Measurements from ENCODE around the gene DPP6. TPM values are rescaled to one million over a fixed set of nuclear protein-coding genes. Genes with fewer than 3 reads are reported as not detected.

The DPP6 gene
- total RNA-seq, 1 experiment from 2014 or later, result not detected

DNA sequence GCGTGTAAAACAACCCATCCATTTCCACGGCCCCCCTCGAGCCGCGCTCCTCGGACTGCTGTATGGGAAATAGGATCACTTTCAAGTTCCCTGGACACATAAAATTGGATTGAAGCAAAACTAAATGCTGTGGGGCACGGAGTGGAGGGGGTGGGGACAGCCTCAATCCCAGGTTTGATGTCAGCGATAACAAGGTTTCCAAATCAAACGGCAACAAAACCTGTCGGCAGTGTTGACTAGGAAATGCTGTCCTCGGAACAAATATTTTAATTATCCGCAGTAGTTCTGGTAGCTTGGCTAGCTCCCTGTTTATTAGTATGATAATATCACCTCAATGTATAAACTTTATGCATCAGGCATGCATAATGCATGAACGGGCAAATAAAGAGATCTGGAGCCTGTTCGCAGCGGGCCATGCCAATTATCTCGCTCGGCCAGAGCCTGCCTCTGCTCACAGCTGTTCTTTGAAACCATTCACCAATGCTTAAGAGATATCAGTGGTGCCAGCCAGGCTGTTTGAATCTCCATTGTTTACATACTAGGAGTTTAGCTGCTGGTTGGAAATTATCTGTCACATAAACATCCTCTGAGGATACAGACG is 789.6 kb downstream of the DPP6 start:
- no peak overlapping the region for H3K27ac ChIP-seq (ENCODE audit: low read length)
- ChIA-PET CTCF (no interaction called here), POLR2A (no interaction called here)
- no peaks in the 10 kb centered on the region; the same call in 1 of the 2 replicates for H3K4me1 ChIP-seq (ENCODE audit: control insufficient read depth, insufficient read depth, low read length)
- no peaks in the 10 kb centered on the region for H3K9me3 ChIP-seq (ENCODE audit: control insufficient read depth, insufficient read depth, low read depth, low read length)
- ATAC-seq (no peak), DNase-seq (ENCODE audit: low read depth, low spot score) (no peak)
- intact Hi-C loops (cut with micrococcal nuclease; ENCODE audit: unreplicated experiment) (no loop called here), in situ Hi-C loops (cut with HindIII; ENCODE audit: low pct_unique_long_range_greater_than_20kb, low sequenced_read_pairs) (no loop called here)
- H3K36me3 ChIP-seq (ENCODE audit: control insufficient read depth, insufficient read depth, low read length), result no peaks in the 10 kb centered on the region
- TF ChIP-seq, protein P1, sequence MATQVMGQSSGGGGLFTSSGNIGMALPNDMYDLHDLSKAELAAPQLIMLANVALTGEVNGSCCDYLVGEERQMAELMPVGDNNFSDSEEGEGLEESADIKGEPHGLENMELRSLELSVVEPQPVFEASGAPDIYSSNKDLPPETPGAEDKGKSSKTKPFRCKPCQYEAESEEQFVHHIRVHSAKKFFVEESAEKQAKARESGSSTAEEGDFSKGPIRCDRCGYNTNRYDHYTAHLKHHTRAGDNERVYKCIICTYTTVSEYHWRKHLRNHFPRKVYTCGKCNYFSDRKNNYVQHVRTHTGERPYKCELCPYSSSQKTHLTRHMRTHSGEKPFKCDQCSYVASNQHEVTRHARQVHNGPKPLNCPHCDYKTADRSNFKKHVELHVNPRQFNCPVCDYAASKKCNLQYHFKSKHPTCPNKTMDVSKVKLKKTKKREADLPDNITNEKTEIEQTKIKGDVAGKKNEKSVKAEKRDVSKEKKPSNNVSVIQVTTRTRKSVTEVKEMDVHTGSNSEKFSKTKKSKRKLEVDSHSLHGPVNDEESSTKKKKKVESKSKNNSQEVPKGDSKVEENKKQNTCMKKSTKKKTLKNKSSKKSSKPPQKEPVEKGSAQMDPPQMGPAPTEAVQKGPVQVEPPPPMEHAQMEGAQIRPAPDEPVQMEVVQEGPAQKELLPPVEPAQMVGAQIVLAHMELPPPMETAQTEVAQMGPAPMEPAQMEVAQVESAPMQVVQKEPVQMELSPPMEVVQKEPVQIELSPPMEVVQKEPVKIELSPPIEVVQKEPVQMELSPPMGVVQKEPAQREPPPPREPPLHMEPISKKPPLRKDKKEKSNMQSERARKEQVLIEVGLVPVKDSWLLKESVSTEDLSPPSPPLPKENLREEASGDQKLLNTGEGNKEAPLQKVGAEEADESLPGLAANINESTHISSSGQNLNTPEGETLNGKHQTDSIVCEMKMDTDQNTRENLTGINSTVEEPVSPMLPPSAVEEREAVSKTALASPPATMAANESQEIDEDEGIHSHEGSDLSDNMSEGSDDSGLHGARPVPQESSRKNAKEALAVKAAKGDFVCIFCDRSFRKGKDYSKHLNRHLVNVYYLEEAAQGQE (IDR thresholded peaks at IDR 0.05; ENCODE audit: insufficient read depth in 1 of 2, low read depth in 2 of 2, low read length in 1 of 2), result no peak
- TF ChIP-seq SIN3A (IDR thresholded peaks at IDR 0.05; ENCODE audit: borderline replicate concordance, insufficient read depth, low read depth, low read length), result no peak
- TF ChIP-seq CTCF (IDR thresholded peaks at IDR 0.05), result no peak
- TF ChIP-seq POLR2AphosphoS5 (IDR thresholded peaks at IDR 0.05; ENCODE audit: low read depth, low read length), result no peak
- no peak for TF ChIP-seq TCF7L2 (IDR thresholded peaks at IDR 0.05; ENCODE audit: low read depth, low read length)
- no TSS peak for BruUV-seq (replicated peaks)
- H3K27me3 ChIP-seq (ENCODE audit: control insufficient read depth, insufficient read depth, low read length), result peaks cover 32% of the 10 kb centered on the region
- no peak overlapping the region for H3K4me3 ChIP-seq (ENCODE audit: low read depth in 2 of 2, low read length in 2 of 2)

DNA sequence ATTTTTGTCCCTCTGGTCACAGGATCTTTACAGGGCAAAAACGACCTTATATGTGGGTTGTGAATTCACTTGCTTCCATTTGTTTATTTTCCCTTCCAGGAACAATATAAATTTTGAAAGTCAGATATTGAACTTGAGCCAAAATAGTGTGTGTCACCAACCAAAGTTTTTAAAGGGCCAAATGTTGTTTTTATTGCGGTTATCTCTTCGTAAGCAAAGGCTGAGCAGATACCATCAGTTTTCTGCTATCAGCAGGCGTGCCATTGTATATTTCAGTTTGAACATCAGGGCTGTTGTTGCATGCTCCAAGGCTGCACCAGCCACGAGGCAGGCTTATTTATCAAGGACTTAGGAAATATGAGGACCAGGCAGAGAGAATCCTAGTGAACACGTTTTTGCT is 790.4 kb downstream of the DPP6 start:
- ChIA-PET CTCF (no interaction called here), POLR2A (no interaction called here)
- Histone ChIP-seq H3K27me3 (ENCODE audit: control insufficient read depth, insufficient read depth, low read length) (peaks cover 32% of the 10 kb centered on the region), H3K4me3 (ENCODE audit: low read depth in 2 of 2, low read length in 2 of 2) (no peak overlapping the region), H3K36me3 (ENCODE audit: control insufficient read depth, insufficient read depth, low read length) (no peaks in the 10 kb centered on the region), H3K9me3 (ENCODE audit: control insufficient read depth, insufficient read depth, low read depth, low read length) (no peaks in the 10 kb centered on the region), H3K27ac (ENCODE audit: low read length) (no peak overlapping the region), H3K4me1 (ENCODE audit: control insufficient read depth, insufficient read depth, low read length) (no peaks in the 10 kb centered on the region; the same call in 1 of the 2 replicates)
- in situ Hi-C loops (cut with HindIII; ENCODE audit: low pct_unique_long_range_greater_than_20kb, low sequenced_read_pairs), result no loop called here
- TF ChIP-seq POLR2AphosphoS5 (IDR thresholded peaks at IDR 0.05; ENCODE audit: low read depth, low read length), result no peak
- TF ChIP-seq TCF7L2 (IDR thresholded peaks at IDR 0.05; ENCODE audit: low read depth, low read length), result no peak
- TF ChIP-seq, protein P1 (IDR thresholded peaks at IDR 0.05; ENCODE audit: insufficient read depth in 1 of 2, low read depth in 2 of 2, low read length in 1 of 2), result no peak
- TF ChIP-seq CTCF (IDR thresholded peaks at IDR 0.05), result no peak
- no peak for TF ChIP-seq SIN3A (IDR thresholded peaks at IDR 0.05; ENCODE audit: borderline replicate concordance, insufficient read depth, low read depth, low read length)
- ATAC-seq (no peak), DNase-seq (ENCODE audit: low read depth, low spot score) (no peak)
- intact Hi-C loops (cut with micrococcal nuclease; ENCODE audit: unreplicated experiment), result no loop called here
- BruUV-seq (replicated peaks), result no TSS peak

All from Panc1 (cell line).